Ovary (tissue), 3 donors: ENCODE data around the gene LMX1A.

Experiments used
- CTCF ChIP-seq, 3 donors: fragments of 450-650 bp in 2 of 3; fragments of 200-600 bp in 1 of 3; IDR thresholded peaks; one replicate each; pipeline versions ENCODE4 v1.5.1 to v1.8.0; 2016 to 2022; ENCODE audit warnings: antibody characterized with exemption in 3 of 3, mild to moderate bottlenecking in 1 of 3
- EP300 ChIP-seq: sonication (generic); formaldehyde crosslinking; IDR thresholded peaks from one replicate; pipeline ENCODE4 v1.6.1; 2017; ENCODE audit warnings: antibody characterized with exemption
- donor health status: DM: no; HTN: no; CAD: no.

GRCh38 chr1:165276314-165276713 lies 80.2 kb downstream of the LMX1A start:
- TF ChIP-seq EP300 (no peak), CTCF (IDR thresholded peaks at IDR 0.05) (no peak)
